A673 (cell line): ENCODE measurements around the gene IQCE.
"Not testable (repeated sequence)": the region's sequence is repeated elsewhere in the genome, so short reads cannot be mapped to it uniquely, and the experiment has no call there.

Source experiments
- EZH2 ChIP-seq: fragments of 200-600 bp; sonication (generic); IDR thresholded peaks from 2 replicates; pipeline ENCODE4 v1.6.1; 2017; ENCODE audit warnings: borderline replicate concordance, low read depth, mild to moderate bottlenecking, mixed read lengths, antibody characterized with exemption, low read length; ENCODE audit not compliant: poor library complexity, severe bottlenecking
- TF ChIP-seq, protein P1 (sequence below): fragments of 300-800, 200-600 bp; sonication (generic); conservative IDR thresholded peaks from 2 replicates; pipeline ENCODE4 v1.5.1; 2017; ENCODE audit warnings: low read depth, mild to moderate bottlenecking, antibody characterized with exemption, low read length, moderate library complexity, mixed read lengths

DNA sequence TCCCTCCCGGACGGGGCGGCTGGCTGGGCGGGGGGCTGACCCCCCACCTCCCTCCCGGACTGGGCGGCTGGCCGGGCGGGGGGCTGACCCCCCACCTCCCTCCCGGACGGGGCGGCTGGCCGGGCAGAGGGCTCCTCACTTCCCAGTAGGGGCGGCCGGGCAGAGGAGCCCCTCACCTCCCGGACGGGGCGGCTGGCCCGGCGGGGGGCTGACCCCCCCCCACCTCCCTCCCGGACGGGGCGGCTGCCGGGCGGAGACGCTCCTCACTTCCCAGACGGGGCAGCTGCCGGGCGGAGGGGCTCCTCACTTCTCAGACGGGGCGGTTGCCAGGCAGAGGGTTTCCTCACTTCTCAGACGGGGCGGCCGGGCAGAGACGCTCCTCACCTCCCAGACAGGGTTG lies 24.6 kb upstream of the IQCE start:
- TF ChIP-seq, protein P1, sequence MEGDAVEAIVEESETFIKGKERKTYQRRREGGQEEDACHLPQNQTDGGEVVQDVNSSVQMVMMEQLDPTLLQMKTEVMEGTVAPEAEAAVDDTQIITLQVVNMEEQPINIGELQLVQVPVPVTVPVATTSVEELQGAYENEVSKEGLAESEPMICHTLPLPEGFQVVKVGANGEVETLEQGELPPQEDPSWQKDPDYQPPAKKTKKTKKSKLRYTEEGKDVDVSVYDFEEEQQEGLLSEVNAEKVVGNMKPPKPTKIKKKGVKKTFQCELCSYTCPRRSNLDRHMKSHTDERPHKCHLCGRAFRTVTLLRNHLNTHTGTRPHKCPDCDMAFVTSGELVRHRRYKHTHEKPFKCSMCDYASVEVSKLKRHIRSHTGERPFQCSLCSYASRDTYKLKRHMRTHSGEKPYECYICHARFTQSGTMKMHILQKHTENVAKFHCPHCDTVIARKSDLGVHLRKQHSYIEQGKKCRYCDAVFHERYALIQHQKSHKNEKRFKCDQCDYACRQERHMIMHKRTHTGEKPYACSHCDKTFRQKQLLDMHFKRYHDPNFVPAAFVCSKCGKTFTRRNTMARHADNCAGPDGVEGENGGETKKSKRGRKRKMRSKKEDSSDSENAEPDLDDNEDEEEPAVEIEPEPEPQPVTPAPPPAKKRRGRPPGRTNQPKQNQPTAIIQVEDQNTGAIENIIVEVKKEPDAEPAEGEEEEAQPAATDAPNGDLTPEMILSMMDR, result not testable (repeated sequence)
- not testable (repeated sequence) for TF ChIP-seq EZH2
